Calu3 (cell line): ENCODE results near the gene POP4. TPM values are rescaled to one million over a fixed set of nuclear protein-coding genes. Genes with fewer than 3 reads are reported as not detected.

ENCODE experiments used
- BruUV-seq: library from RNA; stranded (reverse); fragments of 400-500 nt; replicated peaks from 2 replicates; lab custom pipeline; 2021; lab: Mats Ljungman, UMichigan
- CTCF ChIA-PET: fragments of 300-600 bp; sonication (Branson Sonifier 250); formaldehyde crosslinking; loops from one replicate; lab custom pipeline; 2022; ENCODE audit warnings: antibody characterized with exemption; lab: Charles Lee
- DNase-seq: peaks from one replicate; pipeline ENCODE4 v3.0.0; 2022
- H3K27ac Mint-ChIP-seq: one replicate; pipeline ENCODE4 v1.8.0; 2022; ENCODE audit warnings: mixed read lengths; ENCODE audit not compliant: unreplicated experiment
- H3K27me3 Mint-ChIP-seq: one replicate; pipeline ENCODE4 v1.8.0; 2022; ENCODE audit warnings: mixed read lengths; ENCODE audit not compliant: unreplicated experiment
- H3K36me3 Mint-ChIP-seq: one replicate; pipeline ENCODE4 v1.8.0; 2022; ENCODE audit warnings: mild to moderate bottlenecking, moderate library complexity, mixed read lengths; ENCODE audit not compliant: insufficient read depth, unreplicated experiment
- H3K4me1 Mint-ChIP-seq: one replicate; pipeline ENCODE4 v1.8.0; 2022; ENCODE audit warnings: mild to moderate bottlenecking, low read depth, mixed read lengths; ENCODE audit not compliant: unreplicated experiment
- H3K4me3 Mint-ChIP-seq: one replicate; pipeline ENCODE4 v1.8.0; 2022; ENCODE audit warnings: mild to moderate bottlenecking, low read depth, moderate library complexity, mixed read lengths; ENCODE audit not compliant: unreplicated experiment
- H3K9me3 Mint-ChIP-seq: one replicate; pipeline ENCODE4 v1.8.0; 2022; ENCODE audit warnings: low read depth, mixed read lengths; ENCODE audit not compliant: unreplicated experiment
- intact Hi-C: fragments of 100-400 bp; cut with micrococcal nuclease; formaldehyde crosslinking; loops from one replicate; pipeline ENCODE4 v1.10.0; 2022; ENCODE audit not compliant: unreplicated experiment
- total RNA-seq: library from RNA; stranded (reverse); gene quantifications from 2 replicates; pipeline ENCODE4 v1.2.3, GENCODE V29; 2022
- TF ChIP-seq, protein P1 (sequence below): fragments of 200-600 bp; IDR thresholded peaks from one replicate; pipeline ENCODE4 v1.8.0; 2022; ENCODE audit warnings: antibody characterized with exemption; ENCODE audit not compliant: unreplicated experiment

POP4 gene
- total RNA-seq, 1 experiment from 2014 or later: 72.9 TPM

DNA sequence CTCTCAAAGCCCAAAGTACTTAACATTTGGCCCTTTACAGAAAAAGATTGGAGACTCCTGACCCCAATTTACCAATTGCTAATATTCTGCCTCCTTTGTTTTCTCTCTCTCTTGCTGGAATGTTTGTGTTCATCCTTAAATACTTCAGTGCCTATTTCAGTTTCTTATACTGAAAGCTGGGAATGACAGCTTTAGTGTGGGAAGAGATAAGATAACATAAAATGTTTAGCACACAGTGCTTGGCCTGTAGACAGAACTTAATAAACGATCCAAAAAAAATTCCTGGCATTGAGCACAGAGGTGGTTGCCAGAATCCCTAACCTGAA lies 56.2 kb downstream of the POP4 start:
- H3K27me3 Mint-ChIP-seq: no peaks in the 10 kb centered on the region
- H3K36me3 Mint-ChIP-seq: peaks cover 8% of the 10 kb centered on the region
- no TSS peak for BruUV-seq
- TF ChIP-seq, protein P1, sequence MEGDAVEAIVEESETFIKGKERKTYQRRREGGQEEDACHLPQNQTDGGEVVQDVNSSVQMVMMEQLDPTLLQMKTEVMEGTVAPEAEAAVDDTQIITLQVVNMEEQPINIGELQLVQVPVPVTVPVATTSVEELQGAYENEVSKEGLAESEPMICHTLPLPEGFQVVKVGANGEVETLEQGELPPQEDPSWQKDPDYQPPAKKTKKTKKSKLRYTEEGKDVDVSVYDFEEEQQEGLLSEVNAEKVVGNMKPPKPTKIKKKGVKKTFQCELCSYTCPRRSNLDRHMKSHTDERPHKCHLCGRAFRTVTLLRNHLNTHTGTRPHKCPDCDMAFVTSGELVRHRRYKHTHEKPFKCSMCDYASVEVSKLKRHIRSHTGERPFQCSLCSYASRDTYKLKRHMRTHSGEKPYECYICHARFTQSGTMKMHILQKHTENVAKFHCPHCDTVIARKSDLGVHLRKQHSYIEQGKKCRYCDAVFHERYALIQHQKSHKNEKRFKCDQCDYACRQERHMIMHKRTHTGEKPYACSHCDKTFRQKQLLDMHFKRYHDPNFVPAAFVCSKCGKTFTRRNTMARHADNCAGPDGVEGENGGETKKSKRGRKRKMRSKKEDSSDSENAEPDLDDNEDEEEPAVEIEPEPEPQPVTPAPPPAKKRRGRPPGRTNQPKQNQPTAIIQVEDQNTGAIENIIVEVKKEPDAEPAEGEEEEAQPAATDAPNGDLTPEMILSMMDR: no peak
- H3K4me3 Mint-ChIP-seq: no peak overlapping the region
- H3K27ac Mint-ChIP-seq: no peak overlapping the region
- intact Hi-C loops: no loop called here
- no peak for DNase-seq
- H3K4me1 Mint-ChIP-seq: no peaks in the 10 kb centered on the region
- CTCF ChIA-PET: interaction anchor here (0.9 kb wide), 1 partner anchor 9 kb away, joined by 5 read pairs; no protein-coding TSS in a partner anchor
- H3K9me3 Mint-ChIP-seq: no peaks in the 10 kb centered on the region

- TF ChIP-seq, protein P1: no peak
- intact Hi-C loops: no loop called here
- no peak for DNase-seq
- Mint-ChIP-seq H3K4me3 (no peak overlapping the region), H3K4me1 (no peaks in the 10 kb centered on the region), H3K36me3 (peaks cover 8% of the 10 kb centered on the region), H3K9me3 (no peaks in the 10 kb centered on the region), H3K27ac (no peak overlapping the region), H3K27me3 (no peaks in the 10 kb centered on the region)
- BruUV-seq: no TSS peak
- CTCF ChIA-PET: interaction anchor here (0.9 kb wide), 1 partner anchor 9 kb away, joined by 5 read pairs; no protein-coding TSS in a partner anchor
These were observed 56.7 kb downstream of the POP4 start for GRCh38 chr19:29662604-29663404.

GRCh38 chr19:29663861-29664752 lies 58.0 kb downstream of the POP4 start:
- H3K4me3 Mint-ChIP-seq: peak overlapping the region; percentile 81
- H3K36me3 Mint-ChIP-seq: peaks cover 8% of the 10 kb centered on the region
- peak overlapping the region; percentile 11 for H3K27ac Mint-ChIP-seq
- TF ChIP-seq, protein P1: no peak
- CTCF ChIA-PET: interaction anchor here (0.7 to 1.1 kb wide), 2 partner anchors 13 to 58 kb away, joined by 3 to 5 read pairs; partner anchors contain the start of gene POP4
- DNase-seq: no peak
- no peaks in the 10 kb centered on the region for H3K27me3 Mint-ChIP-seq
- intact Hi-C loops: no loop called here
- no TSS peak for BruUV-seq
- H3K4me1 Mint-ChIP-seq: no peaks in the 10 kb centered on the region
- H3K9me3 Mint-ChIP-seq: no peaks in the 10 kb centered on the region

GRCh38 chr19:29664753-29665214 lies 58.7 kb downstream of the POP4 start:
- intact Hi-C loops: no loop called here
- TF ChIP-seq, protein P1: no peak
- Mint-ChIP-seq H3K4me3 (peak overlapping the region; percentile 81), H3K27ac (no peak overlapping the region), H3K9me3 (no peaks in the 10 kb centered on the region), H3K4me1 (no peaks in the 10 kb centered on the region), H3K36me3 (peaks cover 8% of the 10 kb centered on the region), H3K27me3 (no peaks in the 10 kb centered on the region)
- DNase-seq: no peak
- CTCF ChIA-PET: interaction anchor here (0.5 to 1.1 kb wide), 3 partner anchors 52 to 58 kb away, joined by 3 read pairs; partner anchors contain the start of gene POP4
- BruUV-seq: no TSS peak
